OCI-LY1 (cell line): ENCODE measurements around the gene SLC25A26.
"Not testable (repeated sequence)": the region's sequence is repeated elsewhere in the genome, so short reads cannot be mapped to it uniquely, and the experiment has no call there.

Experiments used
- CTCF ChIP-seq: fragments of 200-600 bp; sonication (generic), shearing (Covaris generic); IDR thresholded peaks from 2 replicates; pipeline ENCODE4 v1.5.1; 2017; ENCODE audit warnings: mild to moderate bottlenecking, antibody characterized with exemption, low read length, moderate library complexity, mixed read lengths
- EZH2 ChIP-seq: fragments of 200-600 bp; sonication (generic), shearing (Covaris generic); IDR thresholded peaks from 2 replicates; pipeline ENCODE4 v1.8.0; 2017; ENCODE audit warnings: borderline replicate concordance, mixed run types, mild to moderate bottlenecking, antibody characterized with exemption, low read length, moderate library complexity, mixed read lengths

DNA sequence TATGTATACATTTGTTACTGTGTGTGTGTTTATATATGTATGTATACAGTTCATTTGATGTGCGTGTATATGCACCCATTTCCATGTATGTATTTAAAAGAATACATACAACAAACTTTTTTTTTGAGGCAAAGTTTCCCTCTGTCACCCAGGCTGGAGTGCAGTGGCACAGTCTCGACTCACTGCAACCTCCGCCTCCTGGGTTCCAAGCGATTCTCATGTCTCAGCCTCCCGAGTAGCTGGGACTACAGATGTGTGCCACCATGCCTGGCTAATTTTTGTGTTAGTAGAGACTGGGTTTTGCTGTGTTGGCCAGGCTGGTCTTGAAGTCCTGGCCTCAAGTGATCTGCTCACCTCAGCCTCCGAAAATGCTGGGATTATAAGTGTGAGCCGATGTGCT, 78.3 kb downstream of the SLC25A26 start:
- not testable (repeated sequence) for TF ChIP-seq EZH2, CTCF
